Hair follicle dermal papilla cell (primary cell): ENCODE measurements around the gene MNT. TPM values are rescaled to one million over a fixed set of nuclear protein-coding genes. Genes with fewer than 3 reads are reported as not detected.

ENCODE experiments used
- small RNA-seq: library from RNA; depleted of rRNA; stranded (forward); fragments of <200 nt; gene quantifications from one replicate; pipeline ENCODE3, GENCODE V24; 2012
- total RNA-seq: library from RNA; depleted of rRNA; stranded (reverse); fragments of >200 nt; gene quantifications from 2 replicates; pipeline ENCODE4 v1.2.3, GENCODE V29; 2012

MNT gene, protein sequence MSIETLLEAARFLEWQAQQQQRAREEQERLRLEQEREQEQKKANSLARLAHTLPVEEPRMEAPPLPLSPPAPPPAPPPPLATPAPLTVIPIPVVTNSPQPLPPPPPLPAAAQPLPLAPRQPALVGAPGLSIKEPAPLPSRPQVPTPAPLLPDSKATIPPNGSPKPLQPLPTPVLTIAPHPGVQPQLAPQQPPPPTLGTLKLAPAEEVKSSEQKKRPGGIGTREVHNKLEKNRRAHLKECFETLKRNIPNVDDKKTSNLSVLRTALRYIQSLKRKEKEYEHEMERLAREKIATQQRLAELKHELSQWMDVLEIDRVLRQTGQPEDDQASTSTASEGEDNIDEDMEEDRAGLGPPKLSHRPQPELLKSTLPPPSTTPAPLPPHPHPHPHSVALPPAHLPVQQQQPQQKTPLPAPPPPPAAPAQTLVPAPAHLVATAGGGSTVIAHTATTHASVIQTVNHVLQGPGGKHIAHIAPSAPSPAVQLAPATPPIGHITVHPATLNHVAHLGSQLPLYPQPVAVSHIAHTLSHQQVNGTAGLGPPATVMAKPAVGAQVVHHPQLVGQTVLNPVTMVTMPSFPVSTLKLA
- 15.5 and 24.5 TPM in 2 replicates for total RNA-seq

DNA sequence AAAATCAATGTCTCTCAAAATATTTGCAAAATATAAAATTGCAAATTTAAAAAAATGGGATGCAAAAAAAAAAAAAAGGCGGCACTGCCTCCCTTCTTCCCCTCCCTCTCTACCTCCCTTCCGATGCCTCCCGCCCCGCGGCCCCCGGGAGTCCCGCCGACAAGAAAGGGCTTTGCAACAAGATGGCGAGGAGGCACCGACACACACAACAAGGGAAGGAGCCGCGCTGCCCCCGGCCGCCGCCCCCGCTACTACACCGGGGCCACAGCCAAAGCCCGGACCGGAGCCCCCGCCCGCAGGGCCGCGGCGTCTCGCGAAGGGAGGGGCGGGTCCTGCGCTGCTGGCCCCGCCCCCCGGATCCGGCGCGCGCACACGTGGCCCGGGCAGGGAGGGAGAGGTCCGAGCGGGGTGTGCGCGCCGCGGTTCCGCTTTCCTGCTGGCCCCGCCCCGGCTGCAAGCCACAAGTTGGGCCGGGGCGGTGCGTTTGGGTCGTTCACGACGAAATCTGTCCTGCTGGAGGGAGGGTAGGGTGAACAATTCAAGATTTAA lies at the start of gene MNT:
MNT (minus strand) TSS at position 184 of the 549 bp plus-strand sequence. CDS start 348 bp downstream, outside the sequence.

GRCh38 chr17:2336852-2337543 lies 63.9 kb downstream of the MNT start, which contains the start of gene SGSM2:
TSS of gene SGSM2 (plus strand) at chr17:2337501. CDS start at chr17:2337689, 188 bp downstream.

GRCh38 chr17:2336215-2336851 lies 64.5 kb downstream of the MNT start, which contains the start of gene TSR1:
TSS of gene TSR1 (minus strand) at chr17:2336457. CDS start at chr17:2336427, 30 bp downstream.

Small RNA genes within 50 kb of the gene (small RNA-seq; reads per million reads assigned to genes)
- not detected for gene AC006435.3
- not detected for gene AC006435.4

Other genes starting within 250 kb of the MNT start
- 38.7 and 39.9 TPM in 2 replicates for gene SMG6, start 97.3 kb downstream of the MNT start, total RNA-seq
- gene SRR, start 97.1 kb downstream of the MNT start, total RNA-seq: 28.5 and 29.2 TPM in 2 replicates
- 42.4 and 46.4 TPM in 2 replicates for gene TSR1, start 64.6 kb downstream of the MNT start, total RNA-seq
- gene SGSM2, start 63.6 kb downstream of the MNT start, total RNA-seq: 57.3 and 65.4 TPM in 2 replicates
- gene METTL16, start 110.8 kb upstream of the MNT start, total RNA-seq: 12.6 and 16.4 TPM in 2 replicates
- 97.8 and 129 TPM in 2 replicates for gene PAFAH1B1, start 192.6 kb upstream of the MNT start, total RNA-seq